HL-60/S4 (cell line): Measurements from ENCODE around the gene OSBP.
"Not testable (repeated sequence)": the region's sequence is repeated elsewhere in the genome, so short reads cannot be mapped to it uniquely, and the experiment has no call there.

Source experiments
- in situ Hi-C: fragments of 300-500 bp; cut with MboI; formaldehyde crosslinking; loops from 2 replicates; pipeline ENCODE4 v1.14.3; 2022; ENCODE audit warnings: low sequenced_read_pairs

The OSBP gene

GRCh38 chr11:59555601-59556114 is 59.9 kb downstream of the OSBP start:
- in situ Hi-C loops: no loop called here

GRCh38 chr11:59553323-59553722 is 62.3 kb downstream of the OSBP start:
- in situ Hi-C loops: no loop called here

GRCh38 chr11:59552844-59553243 is 62.7 kb downstream of the OSBP start:
- in situ Hi-C loops: no loop called here

- in situ Hi-C loops: no loop called here
Observed at GRCh38 chr11:59551659-59552521, 63.7 kb downstream of the OSBP start.

- in situ Hi-C loops: no loop called here
Observed at GRCh38 chr11:59550842-59551658, 64.5 kb downstream of the OSBP start.

GRCh38 chr11:59550368-59550841 is 65.2 kb downstream of the OSBP start:
- in situ Hi-C loops: no loop called here

- in situ Hi-C loops: no loop called here
Observed at GRCh38 chr11:59548309-59548656, 67.3 kb downstream of the OSBP start.

- in situ Hi-C loops: not testable (repeated sequence)
Observed at GRCh38 chr11:59547605-59548308, 67.8 kb downstream of the OSBP start.

GRCh38 chr11:59545179-59546020 is 70.2 kb downstream of the OSBP start:
- in situ Hi-C loops: no loop called here

- in situ Hi-C loops: no loop called here
Observed at GRCh38 chr11:59544869-59545178, 70.8 kb downstream of the OSBP start.

GRCh38 chr11:59543713-59544112 is 71.9 kb downstream of the OSBP start:
- in situ Hi-C loops: not testable (repeated sequence)

- in situ Hi-C loops: no loop called here
Observed at GRCh38 chr11:59542142-59542810, 73.3 kb downstream of the OSBP start.

GRCh38 chr11:59534676-59535075 is 80.9 kb downstream of the OSBP start:
- in situ Hi-C loops: no loop called here

GRCh38 chr11:59532620-59533019 is 83.0 kb downstream of the OSBP start:
- in situ Hi-C loops: no loop called here

GRCh38 chr11:59528711-59529110 is 86.9 kb downstream of the OSBP start:
- in situ Hi-C loops: no loop called here
